SK-N-SH (cell line): ENCODE measurements around the gene THUMPD3. TPM values are rescaled to one million over a fixed set of nuclear protein-coding genes. Genes with fewer than 3 reads are reported as not detected.

ENCODE experiments used
- CTCF ChIA-PET: fragments of 300-600, 350-600 bp; formaldehyde crosslinking; extraction: SDS; loops from one replicate; lab custom pipeline; 2021; lab: Yijun Ruan, JAX
- POLR2A ChIA-PET: fragments of 350-600 bp; sonication (Branson Sonifier 250); formaldehyde crosslinking; extraction: SDS; loops from one replicate; lab custom pipeline; 2020; ENCODE audit warnings: antibody characterized with exemption, inconsistent platforms; lab: Yijun Ruan, JAX
- DNase-seq: peaks from one replicate; pipeline ENCODE4 v3.0.0; 2012
- H2AFZ ChIP-seq: fragments of 200-600 bp; sonication (generic); 2 replicates; pipeline ENCODE4 v1.8.1; 2016; ENCODE audit warnings: antibody characterized with exemption, mild to moderate bottlenecking, low read depth
- H3F3A ChIP-seq: fragments of 200-600 bp; sonication (generic); replicated peaks from 2 replicates; pipeline ENCODE3; 2016; ENCODE audit warnings: antibody characterized with exemption, mild to moderate bottlenecking; ENCODE audit not compliant: insufficient read depth
- H3K27ac ChIP-seq, 2 experiments: fragments of 200-500 bp in 1 of 2; fragments of 200-600 bp in 1 of 2; sonication (Bioruptor generic) in 1 of 2; sonication (generic), shearing (Covaris generic) in 1 of 2; 2 replicates each; pipeline versions ENCODE4 v1.5.1 to v1.6.1; 2014 to 2016; ENCODE audit warnings: low read depth in 2 of 2, inconsistent platforms in 1 of 2, low read length in 1 of 2, mild to moderate bottlenecking in 1 of 2, mixed read lengths in 1 of 2
- H3K27me3 ChIP-seq: fragments of 200-600 bp; sonication (generic), shearing (Covaris generic); 2 replicates; pipeline ENCODE4 v1.6.1; 2016; ENCODE audit warnings: mixed run types; ENCODE audit not compliant: insufficient read depth
- H3K36me3 ChIP-seq, 2 experiments: fragments of 200-500 bp in 1 of 2; fragments of 200-600 bp in 1 of 2; sonication (Bioruptor generic) in 1 of 2; sonication (generic) in 1 of 2; replicated peaks in 1 of 2; 2 replicates each; pipeline versions ENCODE3 to v1.5.1; 2014 to 2016; ENCODE audit warnings: low read length in 1 of 2, mild to moderate bottlenecking in 1 of 2; ENCODE audit not compliant: insufficient read depth in 2 of 2, control insufficient read depth in 1 of 2
- H3K4me1 ChIP-seq, 2 experiments: fragments of 200-500 bp in 1 of 2; fragments of 200-600 bp in 1 of 2; sonication (Bioruptor generic) in 1 of 2; sonication (generic), shearing (Covaris generic) in 1 of 2; 2 replicates each; pipeline versions ENCODE4 v1.5.1 to v1.6.1; 2014 to 2016; ENCODE audit warnings: low read depth in 1 of 2, low read length in 1 of 2, mixed run types in 1 of 2; ENCODE audit not compliant: insufficient read depth in 2 of 2, control insufficient read depth in 1 of 2
- H3K4me2 ChIP-seq: fragments of 200-600 bp; sonication (generic), shearing (Covaris generic); 2 replicates; pipeline ENCODE4 v1.6.1; 2017; ENCODE audit warnings: mixed run types
- H3K4me3 ChIP-seq, 2 experiments: fragments of 200-500 bp in 1 of 2; fragments of 200-600 bp in 1 of 2; sonication (Bioruptor generic) in 1 of 2; sonication (generic), shearing (Covaris generic) in 1 of 2; 2 replicates each; pipeline versions ENCODE4 v1.5.1 to v1.8.1; 2014 to 2016; ENCODE audit warnings: low read depth in 2 of 2, inconsistent platforms in 1 of 2, low read length in 1 of 2, mild to moderate bottlenecking in 1 of 2, mixed read lengths in 1 of 2, moderate library complexity in 1 of 2
- H3K79me2 ChIP-seq: fragments of 200-600 bp; sonication (generic); 2 replicates; pipeline ENCODE4 v1.8.1; 2017; ENCODE audit warnings: mild to moderate bottlenecking; ENCODE audit not compliant: insufficient read depth
- H3K9ac ChIP-seq: fragments of 200-600 bp; sonication (generic); 2 replicates; pipeline ENCODE4 v1.6.1; 2017; ENCODE audit warnings: mixed run types
- H3K9me2 ChIP-seq: fragments of 200-600 bp; sonication (generic); 2 replicates; pipeline ENCODE4 v1.6.1; 2017; ENCODE audit warnings: mixed run types
- H3K9me3 ChIP-seq: fragments of 200-600 bp; sonication (generic); 2 replicates; pipeline ENCODE4 v1.6.1; 2017; ENCODE audit warnings: mixed run types, mild to moderate bottlenecking, moderate library complexity
- H4K20me1 ChIP-seq: fragments of 200-600 bp; sonication (generic); 2 replicates; pipeline ENCODE4 v1.6.1; 2017; ENCODE audit warnings: mild to moderate bottlenecking, mixed run types; ENCODE audit not compliant: insufficient read depth
- EZH2phosphoT487 ChIP-seq: fragments of 200-600 bp; sonication (generic); IDR thresholded peaks from 2 replicates; pipeline ENCODE4 v1.6.1; 2017; ENCODE audit warnings: low read depth, mixed run types, mild to moderate bottlenecking, antibody characterized with exemption, moderate library complexity, borderline replicate concordance
- FOXM1 ChIP-seq: IDR thresholded peaks from 2 replicates; pipeline ENCODE4 v1.4.0; 2012; ENCODE audit warnings: low read depth, mild to moderate bottlenecking
- GABPA ChIP-seq: IDR thresholded peaks from 2 replicates; pipeline ENCODE4 v1.4.0; 2012; ENCODE audit warnings: low read depth, mild to moderate bottlenecking
- JUND ChIP-seq: IDR thresholded peaks from 2 replicates; pipeline ENCODE4 v1.4.0; 2012
- MAX ChIP-seq: IDR thresholded peaks from 2 replicates; pipeline ENCODE4 v1.4.0; 2012; ENCODE audit warnings: low read depth
- MEF2A ChIP-seq: IDR thresholded peaks from 2 replicates; pipeline ENCODE4 v1.4.0; 2012; ENCODE audit warnings: low read depth, borderline replicate concordance
- MXI1 ChIP-seq: IDR thresholded peaks from 2 replicates; pipeline ENCODE4 v1.6.1; 2012; ENCODE audit warnings: mild to moderate bottlenecking, low read depth, low read length, improper control_type of control experiment
- NRF1 ChIP-seq: IDR thresholded peaks from 2 replicates; pipeline ENCODE4 v1.6.1; 2012; ENCODE audit warnings: low read depth, mild to moderate bottlenecking, low read length
- PBX3 ChIP-seq: IDR thresholded peaks from 2 replicates; pipeline ENCODE4; 2012
- POLR2AphosphoS5 ChIP-seq: IDR thresholded peaks from 2 replicates; pipeline ENCODE4 v1.6.1; 2012; ENCODE audit warnings: low read depth, low read length
- RFX5 ChIP-seq: IDR thresholded peaks from 2 replicates; pipeline ENCODE4 v1.6.1; 2012; ENCODE audit warnings: mild to moderate bottlenecking, improper control_type of control experiment, low read length
- RXRA ChIP-seq: IDR thresholded peaks from 2 replicates; pipeline ENCODE4 v1.4.0; 2012; ENCODE audit warnings: low read depth, mild to moderate bottlenecking, borderline replicate concordance
- SIN3A ChIP-seq: IDR thresholded peaks from 2 replicates; pipeline ENCODE4 v1.6.1; 2012; ENCODE audit warnings: low read depth, mild to moderate bottlenecking, low read length, moderate library complexity, borderline replicate concordance
- TCF12 ChIP-seq: IDR thresholded peaks from 2 replicates; pipeline ENCODE4 v1.4.0; 2012
- TEAD4 ChIP-seq: IDR thresholded peaks from 2 replicates; pipeline ENCODE4 v1.4.0; 2012; ENCODE audit warnings: mild to moderate bottlenecking, borderline replicate concordance; ENCODE audit not compliant: insufficient read depth
- USF2 ChIP-seq: fragments of 150-350 bp; IDR thresholded peaks from 2 replicates; pipeline ENCODE4 v1.6.1; 2017; ENCODE audit warnings: antibody characterized with exemption, low read length, low read depth, borderline replicate concordance
- YY1 ChIP-seq: IDR thresholded peaks from 2 replicates; pipeline ENCODE4 v1.4.0; 2012; ENCODE audit warnings: low read depth, mild to moderate bottlenecking
- WGBS: methylation state at CpG from one replicate; pipeline ENCODE4 v1.1.6; 2017; ENCODE audit warnings: low lambda C conversion rate; 5-methylcytosine and 5-hydroxymethylcytosine counted together
- polyA plus RNA-seq, 3 experiments: library from polyadenylated mRNA; depleted of rRNA; stranded (reverse); fragments of >200 nt; gene quantifications; 2 replicates each; pipeline ENCODE4 v1.2.3, GENCODE V29; 2012

Gene THUMPD3
- polyA plus RNA-seq, 1 of the 3 experiments (the other 2 are of a cell fraction) = 27.1 TPM

GRCh38 chr3:9324944-9325343 is 37.9 kb upstream of the THUMPD3 start:
- ChIA-PET CTCF (no interaction called here), POLR2A (no interaction called here)
- no peaks in the 10 kb centered on the region for H3K9me2 ChIP-seq
- no peaks in the 10 kb centered on the region for H3K9me3 ChIP-seq
- H4K20me1 ChIP-seq = no peaks in the 10 kb centered on the region
- TF ChIP-seq NRF1 = no peak
- no peak for TF ChIP-seq MXI1
- TF ChIP-seq TEAD4 = no peak
- TF ChIP-seq EZH2phosphoT487 = no peak
- TF ChIP-seq FOXM1 = no peak
- TF ChIP-seq USF2 = no peak
- TF ChIP-seq MEF2A = no peak
- TF ChIP-seq RFX5 = no peak
- no peak for TF ChIP-seq PBX3
- TF ChIP-seq TCF12 = no peak
- no peak for TF ChIP-seq MAX
- TF ChIP-seq SIN3A = no peak
- TF ChIP-seq JUND = no peak
- no peak for TF ChIP-seq POLR2AphosphoS5
- no peak for TF ChIP-seq GABPA
- no peak for TF ChIP-seq RXRA
- no peak overlapping the region for H3K4me3 ChIP-seq
- no peak overlapping the region for H3K27ac ChIP-seq
- no peaks in the 10 kb centered on the region for H3F3A ChIP-seq
- H3K36me3 ChIP-seq = peaks cover 0 to 9% of the 10 kb centered on the region in 2 experiments
- H3K9ac ChIP-seq = no peak overlapping the region
- no peaks in the 10 kb centered on the region for H3K79me2 ChIP-seq
- H2AFZ ChIP-seq = no peak overlapping the region
- 54% methylated on average over 4 of the region's 4 CpGs for WGBS
- H3K4me2 ChIP-seq = no peak overlapping the region
- no peaks in the 10 kb centered on the region for H3K27me3 ChIP-seq
- H3K4me1 ChIP-seq = no peaks in the 10 kb centered on the region
- DNase-seq = no peak

DNA sequence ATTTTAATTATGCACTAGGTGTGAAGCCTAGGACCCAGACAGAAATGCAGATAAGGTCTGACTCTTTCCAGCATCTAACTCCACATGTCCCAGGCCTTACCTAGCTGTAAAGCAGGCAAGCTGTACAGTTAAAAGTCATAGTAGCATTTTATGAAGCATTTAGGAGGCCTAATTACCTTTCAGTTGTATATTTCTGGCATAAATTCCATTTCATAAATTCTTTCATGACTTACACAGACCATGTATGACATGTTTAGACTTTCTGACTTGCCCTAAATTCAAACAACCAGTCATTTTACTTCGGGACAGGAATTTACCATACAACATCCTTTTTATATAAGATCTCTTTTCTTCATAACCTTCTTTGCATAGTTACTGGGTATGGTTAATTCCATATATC is 35.3 kb upstream of the THUMPD3 start:
- Histone ChIP-seq H2AFZ (no peak overlapping the region), H3K4me1 (no peaks in the 10 kb centered on the region), H3K27ac (no peak overlapping the region), H3K79me2 (no peaks in the 10 kb centered on the region), H3K36me3 (peaks cover 0 to 9% of the 10 kb centered on the region in 2 experiments), H3K4me3 (no peak overlapping the region), H3K9me3 (no peaks in the 10 kb centered on the region), H3K27me3 (no peaks in the 10 kb centered on the region), H3K9me2 (no peaks in the 10 kb centered on the region), H3K4me2 (no peak overlapping the region), H3F3A (no peaks in the 10 kb centered on the region), H3K9ac (no peak overlapping the region), H4K20me1 (no peaks in the 10 kb centered on the region)
- CTCF ChIA-PET = interaction anchor here (1.5 to 2.0 kb wide), 2 partner anchors 25 to 340 kb away, joined by 6 read pairs; no protein-coding TSS in a partner anchor
- no peak for DNase-seq
- WGBS = 9% methylated on average over 1 of the region's 1 CpG
- POLR2A ChIA-PET = no interaction called here
- no peak for TF ChIP-seq RFX5
- TF ChIP-seq EZH2phosphoT487 = no peak
- TF ChIP-seq YY1 = no peak
- no peak for TF ChIP-seq TEAD4
